HG02943 (cell line): Measurements from ENCODE around the gene DNAH12.

ENCODE experiments used
- ATAC-seq: cut with Tn5 transposase; IDR thresholded peaks from one replicate; pipeline ENCODE4 v1.9.1; 2021; ENCODE audit warnings: mild to moderate bottlenecking, low read depth, moderate library complexity; ENCODE audit not compliant: unreplicated experiment

DNAH12 gene

GRCh38 chr3:57544181-57545125 lies at the start of gene DNAH12:
DNAH12 (minus strand) TSS chr3:57544344; CDS start chr3:57542870, 1,474 bp downstream.
- no peak for ATAC-seq

GRCh38 chr3:57592306-57592705 lies 48.2 kb upstream of the DNAH12 start:
- no peak for ATAC-seq

GRCh38 chr3:57587905-57588304 lies 43.8 kb upstream of the DNAH12 start:
- ATAC-seq, result no peak

GRCh38 chr3:57586778-57587177 lies 42.6 kb upstream of the DNAH12 start:
- ATAC-seq, result no peak

GRCh38 chr3:57583544-57583943 lies 39.4 kb upstream of the DNAH12 start:
- no peak for ATAC-seq

GRCh38 chr3:57582474-57583168 lies 38.5 kb upstream of the DNAH12 start:
- ATAC-seq, result no peak

- ATAC-seq, result no peak
These were observed 33.7 kb upstream of the DNAH12 start for GRCh38 chr3:57577801-57578200.

GRCh38 chr3:57575966-57576626 lies 32.0 kb upstream of the DNAH12 start:
- ATAC-seq, result no peak

GRCh38 chr3:57572096-57572495 lies 28.0 kb upstream of the DNAH12 start:
- ATAC-seq, result no peak

GRCh38 chr3:57570878-57571277 lies 26.7 kb upstream of the DNAH12 start:
- ATAC-seq, result no peak

GRCh38 chr3:57569859-57570450 lies 25.8 kb upstream of the DNAH12 start:
- ATAC-seq, result no peak

- no peak for ATAC-seq
These were observed 15.4 kb upstream of the DNAH12 start for GRCh38 chr3:57559526-57559925.

GRCh38 chr3:57557085-57557537 lies 13.0 kb upstream of the DNAH12 start:
- peak; percentile 15 for ATAC-seq

GRCh38 chr3:57556459-57557084 lies 12.4 kb upstream of the DNAH12 start:
- peak; percentile 40 for ATAC-seq

- ATAC-seq, result peak; percentile 86
These were observed 11.8 kb upstream of the DNAH12 start, which contains the start of gene PDE12 for GRCh38 chr3:57555738-57556458. PDE12 (plus strand) TSS chr3:57556274; CDS start chr3:57556380, 106 bp downstream.

- no peak for ATAC-seq
These were observed 11.2 kb upstream of the DNAH12 start for GRCh38 chr3:57555306-57555705.

GRCh38 chr3:57546616-57547015 lies 2.5 kb upstream of the DNAH12 start:
- no peak for ATAC-seq

GRCh38 chr3:57545636-57546268 lies 1.6 kb upstream of the DNAH12 start:
- no peak for ATAC-seq

GRCh38 chr3:57538465-57538864 lies 5.7 kb downstream of the DNAH12 start:
- no peak for ATAC-seq
